Suprapubic skin (tissue), 4 donors: ENCODE measurements around the gene PLPP7. TPM values are rescaled to one million over a fixed set of nuclear protein-coding genes. Genes with fewer than 3 reads are reported as not detected.

Experiments
- DNase-seq, 2 donors: peaks; one replicate each; pipeline ENCODE4 v3.0.0-alpha.2; 2019; ENCODE audit warnings: low spot score in 2 of 2
- H3K27ac ChIP-seq: fragments of 200-600 bp; sonication (generic); one replicate; pipeline ENCODE4 v1.5.1; 2019
- H3K27me3 ChIP-seq: fragments of 200-600 bp; sonication (generic); one replicate; pipeline ENCODE4 v1.5.1; 2019
- H3K36me3 ChIP-seq: fragments of 200-600 bp; sonication (generic); one replicate; pipeline ENCODE4 v1.5.1; 2019
- H3K4me1 ChIP-seq: fragments of 200-600 bp; sonication (generic); one replicate; pipeline ENCODE4 v1.5.1; 2019
- H3K4me3 ChIP-seq: fragments of 200-600 bp; sonication (generic); one replicate; pipeline ENCODE4 v1.5.1; 2019; ENCODE audit warnings: mild to moderate bottlenecking
- H3K9me3 ChIP-seq: fragments of 200-600 bp; sonication (generic); one replicate; pipeline ENCODE4 v1.5.1; 2019
- CTCF ChIP-seq, 2 donors: fragments of 200-600 bp in 1 of 2; fragments of 450-650 bp in 1 of 2; sonication (generic) in 1 of 2; IDR thresholded peaks; one replicate each; pipeline ENCODE4 v1.5.1; 2016 to 2019; ENCODE audit warnings: antibody characterized with exemption in 2 of 2, mild to moderate bottlenecking in 1 of 2, moderate library complexity in 1 of 2
- EP300 ChIP-seq: sonication (generic); formaldehyde crosslinking; IDR thresholded peaks from one replicate; pipeline ENCODE4 v1.6.1; 2017; ENCODE audit warnings: antibody characterized with exemption
- POLR2A ChIP-seq, 2 donors: fragments of 450-650 bp; IDR thresholded peaks; one replicate each; pipeline ENCODE4 v1.6.1; 2017; ENCODE audit warnings: antibody characterized with exemption in 2 of 2, mild to moderate bottlenecking in 2 of 2, moderate library complexity in 2 of 2
- POLR2AphosphoS5 ChIP-seq, 3 donors: sonication (generic); formaldehyde crosslinking; IDR thresholded peaks; one replicate each; pipeline ENCODE4 v1.6.1; 2017; ENCODE audit warnings: antibody characterized with exemption in 3 of 3
- WGBS: methylation state at CpG from one replicate; pipeline ENCODE4 v1.1.5; 2018; 5-methylcytosine and 5-hydroxymethylcytosine counted together
- total RNA-seq, 4 donors: library from RNA; depleted of rRNA; stranded (reverse); fragments of >200 nt; gene quantifications; one replicate each; pipeline ENCODE4 v1.1.0, GENCODE V29; 2016

Gene PLPP7
- total RNA-seq, 4 donors from 2014 or later, result 0.80 to 1.1 (median 0.92) TPM

GRCh38 chr9:131279863-131280570, 9.5 kb upstream of the PLPP7 start:
- no peak for TF ChIP-seq EP300
- no peak for TF ChIP-seq POLR2A (IDR thresholded peaks at IDR 0.05)
- no peak for TF ChIP-seq POLR2AphosphoS5 (IDR thresholded peaks at IDR 0.05)
- no peak for TF ChIP-seq CTCF (IDR thresholded peaks at IDR 0.05)
- no peak for DNase-seq
- Histone ChIP-seq H3K27me3 (peaks cover 38% of the 10 kb centered on the region), H3K9me3 (no peaks in the 10 kb centered on the region), H3K4me3 (no peak overlapping the region), H3K27ac (no peak overlapping the region), H3K4me1 (peaks cover 21% of the 10 kb centered on the region), H3K36me3 (no peaks in the 10 kb centered on the region)
- WGBS, result 67% methylated on average over 7 of the region's 19 CpGs

GRCh38 chr9:131280660-131281059, 8.9 kb upstream of the PLPP7 start:
- H3K36me3 ChIP-seq, result no peaks in the 10 kb centered on the region
- DNase-seq, result no peak
- peaks cover 37% of the 10 kb centered on the region for H3K27me3 ChIP-seq
- H3K9me3 ChIP-seq, result no peaks in the 10 kb centered on the region
- TF ChIP-seq POLR2AphosphoS5 (IDR thresholded peaks at IDR 0.05) (no peak), POLR2A (IDR thresholded peaks at IDR 0.05) (no peak), EP300 (no peak), CTCF (IDR thresholded peaks at IDR 0.05) (no peak)
- no peak overlapping the region for H3K4me3 ChIP-seq
- peaks cover 21% of the 10 kb centered on the region for H3K4me1 ChIP-seq
- 76% methylated on average over 3 of the region's 3 CpGs for WGBS
- H3K27ac ChIP-seq, result no peak overlapping the region

- no peak for DNase-seq
- peaks cover 21% of the 10 kb centered on the region for H3K4me1 ChIP-seq
- 87% methylated on average over 12 of the region's 17 CpGs for WGBS
- peaks cover 36% of the 10 kb centered on the region for H3K27me3 ChIP-seq
- no peaks in the 10 kb centered on the region for H3K9me3 ChIP-seq
- TF ChIP-seq CTCF (IDR thresholded peaks at IDR 0.05) (no peak), POLR2AphosphoS5 (IDR thresholded peaks at IDR 0.05) (no peak), EP300 (no peak), POLR2A (IDR thresholded peaks at IDR 0.05) (no peak)
- H3K4me3 ChIP-seq, result no peak overlapping the region
- no peak overlapping the region for H3K27ac ChIP-seq
- no peaks in the 10 kb centered on the region for H3K36me3 ChIP-seq
Measured at GRCh38 chr9:131281119-131281965, 8.2 kb upstream of the PLPP7 start.

GRCh38 chr9:131282175-131282574, 7.3 kb upstream of the PLPP7 start:
- no peak for TF ChIP-seq EP300
- no peak for TF ChIP-seq POLR2A (IDR thresholded peaks at IDR 0.05)
- no peak for TF ChIP-seq CTCF (IDR thresholded peaks at IDR 0.05)
- no peak for TF ChIP-seq POLR2AphosphoS5 (IDR thresholded peaks at IDR 0.05)
- no peak for DNase-seq
- WGBS, result 71% methylated on average over 4 of the region's 4 CpGs
- no peaks in the 10 kb centered on the region for H3K36me3 ChIP-seq
- H3K4me3 ChIP-seq, result no peak overlapping the region
- H3K4me1 ChIP-seq, result peaks cover 18% of the 10 kb centered on the region
- H3K27ac ChIP-seq, result no peak overlapping the region
- peaks cover 32% of the 10 kb centered on the region for H3K27me3 ChIP-seq
- H3K9me3 ChIP-seq, result no peaks in the 10 kb centered on the region
